Transverse colon (tissue), 1 donor: Measurements from ENCODE around the gene ZNF281.

Experiments
- EP300 ChIP-seq: sonication (generic); formaldehyde crosslinking; IDR thresholded peaks from one replicate; pipeline ENCODE4 v1.6.1; 2017; ENCODE audit warnings: antibody characterized with exemption, low read depth
- POLR2A ChIP-seq: fragments of 450-650 bp; IDR thresholded peaks from one replicate; pipeline ENCODE4 v1.6.1; 2016; ENCODE audit warnings: antibody characterized with exemption, mild to moderate bottlenecking, moderate library complexity

GRCh38 chr1:200384818-200385390, 24.9 kb downstream of the ZNF281 start:
- TF ChIP-seq EP300 (no peak), POLR2A (no peak)
